DMS 273 (cell line): ENCODE data around the gene TMPRSS7.

Experiments
- DNase-seq: peaks from one replicate; lab custom pipeline; 2025; ENCODE audit not compliant: unreplicated experiment; lab: John Stamatoyannopoulos, UW

Gene TMPRSS7

GRCh38 chr3:112126511-112126911 is 92.0 kb downstream of the TMPRSS7 start:
- DNase-seq = no peak

- no peak for DNase-seq
Observed at GRCh38 chr3:112127522-112128494, 93.3 kb downstream of the TMPRSS7 start.

GRCh38 chr3:112128843-112129727 is 94.5 kb downstream of the TMPRSS7 start:
- DNase-seq = no peak

- no peak for DNase-seq
Observed at GRCh38 chr3:112129925-112130637, 95.5 kb downstream of the TMPRSS7 start.

- DNase-seq = no peak
Observed at GRCh38 chr3:112130638-112130993, 96.1 kb downstream of the TMPRSS7 start.
